ENCODE measurements around the gene TM4SF1.

GRCh38 chr3:149366941-149367840 is 10.3 kb downstream of the TM4SF1 start:
- TF ChIP-seq CTCF (IDR thresholded peaks at IDR 0.05; ENCODE audit: low read length), result no peak
- no peak for TF ChIP-seq EZH2 (optimal IDR thresholded peaks at IDR 0.05; ENCODE audit: low read depth, low read length)
- TF ChIP-seq EZH2phosphoT487 (IDR thresholded peaks at IDR 0.05; ENCODE audit: low read length), result no peak

Data from MM.1S (cell line).